Measurements from ENCODE around the gene PDCD1LG2.

DNA sequence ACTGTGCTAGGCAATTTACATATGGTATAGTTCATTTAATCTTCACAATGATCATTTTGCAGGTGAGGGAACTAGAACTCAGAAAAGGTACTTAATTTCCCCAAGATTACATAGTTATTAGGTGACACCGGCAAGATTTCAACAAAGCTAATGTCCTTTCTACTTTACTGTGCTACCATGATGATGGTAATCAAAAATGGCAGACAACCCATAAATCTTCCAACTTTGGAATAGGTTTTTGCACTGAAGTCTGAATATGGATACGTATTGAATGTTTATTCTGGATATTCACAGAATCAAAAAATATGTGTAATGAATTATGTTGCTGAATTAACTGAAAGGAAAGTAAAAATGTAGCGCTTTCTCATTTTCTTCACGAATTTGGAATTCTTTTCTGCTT lies 13.8 kb downstream of the PDCD1LG2 start:
- TF ChIP-seq CTCF (IDR thresholded peaks at IDR 0.05) (no peak), POLR2A (IDR thresholded peaks at IDR 0.05) (no peak)

All from ovary (tissue), 3 donors.